Mesenchymal stem cell (in vitro differentiated cells and primary cell): ENCODE measurements around the gene SLC35F3.

Experiments
- DNase-seq: peaks from one replicate; pipeline ENCODE4 v3.0.0-alpha.2; 2013
- H2AFZ ChIP-seq: one replicate; pipeline ENCODE4 v1.6.1; 2013; ENCODE audit warnings: low read depth, mild to moderate bottlenecking, control low read depth, inconsistent platforms, low read length, moderate library complexity
- H2AK5ac ChIP-seq: 2 replicates; pipeline ENCODE4 v1.6.1; 2013; ENCODE audit warnings: low read length, moderate library complexity, mild to moderate bottlenecking, inconsistent platforms; ENCODE audit not compliant: severe bottlenecking
- H2BK120ac ChIP-seq: one replicate; pipeline ENCODE4 v1.6.1; 2013; ENCODE audit warnings: low read depth, mild to moderate bottlenecking, inconsistent platforms, low read length, moderate library complexity
- H2BK12ac ChIP-seq, 2 experiments: one replicate each; pipeline ENCODE4 v1.6.1; 2013; ENCODE audit warnings: inconsistent platforms in 2 of 2, low read length in 2 of 2, mild to moderate bottlenecking in 2 of 2, moderate library complexity in 2 of 2, control low read depth in 1 of 2
- H2BK15ac ChIP-seq: one replicate; pipeline ENCODE4 v1.6.1; 2013; ENCODE audit warnings: mild to moderate bottlenecking, low read depth, inconsistent platforms; ENCODE audit not compliant: poor library complexity, severe bottlenecking
- H2BK5ac ChIP-seq: 2 replicates; pipeline ENCODE4 v1.6.1; 2013; ENCODE audit warnings: low read depth, mild to moderate bottlenecking, low read length, control low read depth, inconsistent platforms; ENCODE audit not compliant: poor library complexity, severe bottlenecking
- H3K14ac ChIP-seq, 2 experiments: one replicate each; pipeline ENCODE4 v1.6.1; 2013; ENCODE audit warnings: inconsistent platforms in 2 of 2, low read length in 2 of 2, control low read depth in 1 of 2, mild to moderate bottlenecking in 1 of 2, moderate library complexity in 1 of 2
- H3K18ac ChIP-seq, 2 experiments: one replicate each; pipeline ENCODE4 v1.6.1; 2013; ENCODE audit warnings: inconsistent platforms in 2 of 2, low read length in 2 of 2, control low read depth in 1 of 2, low read depth in 1 of 2, mild to moderate bottlenecking in 1 of 2
- H3K23ac ChIP-seq, 2 experiments: one replicate each; pipeline ENCODE4 v1.6.1; 2013; ENCODE audit warnings: inconsistent platforms in 2 of 2, low read length in 2 of 2, mild to moderate bottlenecking in 2 of 2, moderate library complexity in 2 of 2, control low read depth in 1 of 2
- H3K27ac ChIP-seq: 2 replicates; pipeline ENCODE4 v1.5.1; 2013; ENCODE audit warnings: mild to moderate bottlenecking, moderate library complexity, low read length, control low read depth, inconsistent platforms; ENCODE audit not compliant: poor library complexity, severe bottlenecking
- H3K27me3 ChIP-seq, 2 experiments: 2 replicates each; pipeline versions ENCODE4 v1.6.1 to v1.7.0; 2013; ENCODE audit warnings: low read length in 2 of 2, mild to moderate bottlenecking in 2 of 2, moderate library complexity in 2 of 2, control low read depth in 1 of 2, inconsistent platforms in 1 of 2; ENCODE audit not compliant: control insufficient read depth in 1 of 2, insufficient read depth in 1 of 2
- H3K36me3 ChIP-seq, 2 experiments: 2 replicates each; pipeline versions ENCODE4 v1.6.1 to v1.7.0; 2013; ENCODE audit warnings: low read length in 2 of 2, control low read depth in 1 of 2, inconsistent platforms in 1 of 2, low read depth in 1 of 2, mild to moderate bottlenecking in 1 of 2; ENCODE audit not compliant: insufficient read depth in 2 of 2, control insufficient read depth in 1 of 2
- H3K4ac ChIP-seq, 2 experiments: one replicate each; pipeline ENCODE4 v1.6.1; 2013; ENCODE audit warnings: inconsistent platforms in 2 of 2, low read length in 2 of 2, mild to moderate bottlenecking in 2 of 2, moderate library complexity in 2 of 2, control low read depth in 1 of 2, low read depth in 1 of 2
- H3K4me1 ChIP-seq: 2 replicates; pipeline ENCODE4 v1.6.1; 2013; ENCODE audit warnings: low read depth, low read length, control low read depth; ENCODE audit not compliant: control insufficient read depth, insufficient read depth
- H3K4me2 ChIP-seq: 2 replicates; pipeline ENCODE4 v1.6.1; 2013; ENCODE audit warnings: low read length, mild to moderate bottlenecking, inconsistent platforms; ENCODE audit not compliant: poor library complexity, severe bottlenecking
- H3K4me3 ChIP-seq, 2 experiments: 2 replicates each; pipeline versions ENCODE4 v1.5.1 to v1.7.0; 2013; ENCODE audit warnings: low read length in 2 of 2, mild to moderate bottlenecking in 2 of 2, control low read depth in 1 of 2, low read depth in 1 of 2; ENCODE audit not compliant: insufficient read depth in 1 of 2
- H3K79me1 ChIP-seq: replicated peaks from 2 replicates; pipeline ENCODE4 v1.6.1; 2013; ENCODE audit warnings: mild to moderate bottlenecking, control low read depth, low read length, inconsistent platforms; ENCODE audit not compliant: poor library complexity, severe bottlenecking
- H3K9ac ChIP-seq: 2 replicates; pipeline ENCODE4 v1.7.0; 2013; ENCODE audit warnings: mild to moderate bottlenecking, low read length, moderate library complexity
- H3K9me3 ChIP-seq: 2 replicates; pipeline ENCODE4 v1.7.0; 2013; ENCODE audit warnings: mild to moderate bottlenecking, low read length; ENCODE audit not compliant: control insufficient read depth
- H4K8ac ChIP-seq: one replicate; pipeline ENCODE4 v1.6.1; 2013; ENCODE audit warnings: inconsistent platforms, mild to moderate bottlenecking, low read length, moderate library complexity
- H4K91ac ChIP-seq: one replicate; pipeline ENCODE4 v1.6.1; 2013; ENCODE audit warnings: mild to moderate bottlenecking, low read length, inconsistent platforms
- WGBS: methylation state at CpG from one replicate; pipeline ENCODE4 v1.1.7; 2013; ENCODE audit warnings: mixed read lengths; 5-methylcytosine and 5-hydroxymethylcytosine counted together

The SLC35F3 gene

DNA sequence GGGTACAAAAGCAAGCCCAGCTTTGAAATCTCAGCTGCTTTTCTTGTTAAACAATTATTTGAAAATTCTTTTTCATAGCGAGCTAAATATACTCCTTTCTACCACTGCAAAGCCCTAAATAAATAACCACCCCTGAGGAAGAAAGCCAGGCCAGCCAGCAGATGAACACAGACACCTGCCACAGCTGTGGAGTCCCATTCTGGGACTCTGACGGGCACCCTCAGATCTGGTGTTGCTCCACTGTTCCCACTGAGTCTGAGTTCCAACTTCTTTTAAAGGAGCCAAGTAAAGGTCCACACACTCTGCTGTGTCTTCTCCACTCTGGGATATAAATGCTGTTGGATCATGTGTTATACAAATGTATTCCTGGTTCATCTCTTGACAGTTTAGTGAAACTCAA, 391.1 kb downstream of the SLC35F3 start:
- H3K27me3 ChIP-seq, result peaks cover 0 to 8% of the 10 kb centered on the region in 2 experiments
- no peak overlapping the region for H3K4ac ChIP-seq
- H3K4me2 ChIP-seq, result no peak overlapping the region
- H2AK5ac ChIP-seq, result no peak overlapping the region
- no peak overlapping the region for H3K4me3 ChIP-seq
- H2BK120ac ChIP-seq, result no peak overlapping the region
- H3K9ac ChIP-seq, result no peak overlapping the region
- H3K36me3 ChIP-seq, result no peaks in the 10 kb centered on the region
- 93% methylated on average over 2 of the region's 2 CpGs for WGBS
- no peak overlapping the region for H4K91ac ChIP-seq
- no peak overlapping the region for H3K27ac ChIP-seq
- H4K8ac ChIP-seq, result no peak overlapping the region
- H3K9me3 ChIP-seq, result peaks cover 5% of the 10 kb centered on the region
- H3K18ac ChIP-seq, result no peak overlapping the region
- H3K23ac ChIP-seq, result no peak overlapping the region
- H3K4me1 ChIP-seq, result no peaks in the 10 kb centered on the region
- no peak overlapping the region for H2AFZ ChIP-seq
- H2BK5ac ChIP-seq, result no peak overlapping the region
- no peak overlapping the region for H3K14ac ChIP-seq
- H2BK12ac ChIP-seq, result no peak overlapping the region
- no peak overlapping the region for H2BK15ac ChIP-seq
- no peak for DNase-seq
- H3K79me1 ChIP-seq, result no peaks in the 10 kb centered on the region

DNA sequence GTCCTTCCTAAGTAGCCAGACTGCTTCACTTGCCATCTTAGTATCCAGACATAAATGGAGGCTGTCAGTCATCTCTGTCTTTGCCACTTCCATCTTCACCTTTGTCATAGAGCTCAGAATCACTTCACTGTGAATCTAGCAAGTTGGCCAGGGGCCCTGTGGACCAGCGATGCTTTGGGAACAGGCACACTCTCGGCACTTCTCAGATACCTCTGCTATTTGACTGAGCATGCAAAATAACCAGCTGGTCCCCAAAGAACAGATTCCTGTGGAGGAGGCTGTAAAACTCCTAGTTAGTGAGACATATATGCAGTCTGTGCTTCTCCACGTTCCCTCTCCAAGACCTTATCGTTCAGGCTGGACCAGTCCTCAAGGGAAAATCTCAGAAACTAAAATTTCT, 392.0 kb downstream of the SLC35F3 start:
- Histone ChIP-seq H3K4ac (no peak overlapping the region), H2BK15ac (no peak overlapping the region), H2BK12ac (no peak overlapping the region), H3K4me3 (no peak overlapping the region), H4K91ac (no peak overlapping the region), H3K9me3 (no peaks in the 10 kb centered on the region), H3K4me1 (no peaks in the 10 kb centered on the region), H2BK5ac (no peak overlapping the region), H3K36me3 (no peaks in the 10 kb centered on the region), H2AK5ac (no peak overlapping the region), H3K23ac (no peak overlapping the region), H4K8ac (no peak overlapping the region), H3K14ac (no peak overlapping the region), H3K27me3 (peaks cover 0 to 8% of the 10 kb centered on the region in 2 experiments), H2AFZ (no peak overlapping the region), H3K27ac (no peak overlapping the region), H3K9ac (no peak overlapping the region), H3K4me2 (no peak overlapping the region), H3K79me1 (no peaks in the 10 kb centered on the region), H3K18ac (no peak overlapping the region), H2BK120ac (no peak overlapping the region)
- DNase-seq, result no peak
- WGBS, result 76% methylated on average over 4 of the region's 4 CpGs

DNA sequence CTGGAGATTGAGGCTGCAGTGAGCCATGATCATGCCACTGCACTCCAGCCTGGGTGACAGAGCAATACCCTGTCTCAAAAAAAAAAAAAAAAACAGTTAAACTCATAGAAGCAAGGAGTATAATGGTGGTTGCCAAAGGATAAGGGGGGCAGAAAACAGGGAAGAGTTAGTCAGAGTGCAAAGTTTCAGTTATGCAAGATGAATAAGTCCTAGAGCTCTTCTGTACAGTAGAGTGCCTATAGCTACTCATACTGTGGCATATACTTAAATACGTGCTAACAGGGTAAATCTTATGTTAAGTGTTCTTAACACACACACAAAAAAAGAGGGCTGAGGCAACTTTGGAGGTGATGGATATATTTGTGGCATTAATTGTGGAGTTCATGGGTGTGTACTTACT, 393.2 kb downstream of the SLC35F3 start:
- peaks cover 0 to 8% of the 10 kb centered on the region in 2 experiments for H3K27me3 ChIP-seq
- WGBS, result no CpG with 5 or more reads among the region's 1 CpG

GRCh38 chr1:234300096-234300495, 395.6 kb downstream of the SLC35F3 start:
- no CpG with 5 or more reads among the region's 2 CpGs for WGBS
- no peak overlapping the region for H3K27ac ChIP-seq

More for the DNA sequence above, 393.2 kb downstream of the SLC35F3 start:
- Histone ChIP-seq H3K9ac (no peak overlapping the region), H2BK5ac (no peak overlapping the region), H3K4me1 (no peaks in the 10 kb centered on the region), H3K14ac (no peak overlapping the region), H4K91ac (no peak overlapping the region), H3K18ac (no peak overlapping the region), H3K36me3 (no peaks in the 10 kb centered on the region), H2BK15ac (no peak overlapping the region), H3K79me1 (no peaks in the 10 kb centered on the region), H2BK12ac (no peak overlapping the region), H3K27ac (no peak overlapping the region), H3K23ac (no peak overlapping the region), H3K9me3 (no peaks in the 10 kb centered on the region), H2AK5ac (no peak overlapping the region), H3K4me2 (no peak overlapping the region), H3K4ac (no peak overlapping the region), H4K8ac (no peak overlapping the region), H3K4me3 (no peak overlapping the region), H2BK120ac (no peak overlapping the region), H2AFZ (no peak overlapping the region)
- no peak for DNase-seq

More at GRCh38 chr1:234300096-234300495, 395.6 kb downstream of the SLC35F3 start:
- H3K18ac ChIP-seq, result no peak overlapping the region
- H2BK12ac ChIP-seq, result no peak overlapping the region
- H3K14ac ChIP-seq, result no peak overlapping the region
- H3K36me3 ChIP-seq, result no peaks in the 10 kb centered on the region
- no peak overlapping the region for H2AK5ac ChIP-seq
- no peak for DNase-seq
- H3K9me3 ChIP-seq, result no peaks in the 10 kb centered on the region
- H2AFZ ChIP-seq, result no peak overlapping the region
- H3K4me1 ChIP-seq, result no peaks in the 10 kb centered on the region
- peaks cover 0 to 8% of the 10 kb centered on the region in 2 experiments for H3K27me3 ChIP-seq
- no peak overlapping the region for H3K4ac ChIP-seq
- H2BK120ac ChIP-seq, result no peak overlapping the region
- no peak overlapping the region for H2BK15ac ChIP-seq
- H4K91ac ChIP-seq, result no peak overlapping the region
- no peaks in the 10 kb centered on the region for H3K79me1 ChIP-seq
- H3K4me3 ChIP-seq, result no peak overlapping the region
- no peak overlapping the region for H2BK5ac ChIP-seq
- H3K4me2 ChIP-seq, result no peak overlapping the region
- no peak overlapping the region for H3K23ac ChIP-seq
- H4K8ac ChIP-seq, result no peak overlapping the region
- H3K9ac ChIP-seq, result no peak overlapping the region
